HCT116 (cell line): ENCODE measurements around the gene FBLN7.

Source experiments
- CTCF ChIP-seq, 3 experiments: fragments of 200-600 bp in 1 of 3; sonication (generic) in 1 of 3; IDR thresholded peaks in 2 of 3; conservative IDR thresholded peaks in 1 of 3; 2 replicates each; pipeline ENCODE4 v1.5.1; 2012 to 2017; ENCODE audit warnings: low read depth in 2 of 3, low read length in 2 of 3, antibody characterized with exemption in 1 of 3, borderline replicate concordance in 1 of 3, control low read depth in 1 of 3, mild to moderate bottlenecking in 1 of 3, mixed read lengths in 1 of 3, mixed run types in 1 of 3, moderate library complexity in 1 of 3; ENCODE audit not compliant: insufficient read depth in 1 of 3
- JUND ChIP-seq: IDR thresholded peaks from 2 replicates; pipeline ENCODE4 v1.6.1; 2012

DNA sequence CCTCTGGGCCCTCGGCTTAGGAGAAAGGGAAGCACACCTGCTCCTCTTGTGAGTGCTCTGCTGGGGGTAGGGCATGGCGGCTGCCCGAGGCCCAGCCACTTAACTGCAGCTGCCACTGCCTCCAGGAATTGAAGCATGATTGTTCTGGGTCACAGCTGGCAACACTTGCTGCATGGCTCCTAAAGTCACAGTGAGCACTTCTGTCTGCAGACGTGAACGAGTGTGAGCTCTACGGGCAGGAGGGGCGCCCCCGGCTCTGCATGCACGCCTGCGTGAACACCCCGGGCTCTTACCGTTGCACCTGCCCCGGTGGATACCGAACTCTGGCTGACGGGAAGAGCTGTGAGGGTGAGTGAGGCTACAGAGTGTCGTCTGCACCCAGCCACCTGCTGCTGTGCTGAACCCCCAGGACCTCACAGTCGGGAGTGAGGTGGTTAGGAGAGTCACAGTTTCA, 44.4 kb downstream of the FBLN7 start:
- TF ChIP-seq CTCF (IDR thresholded peaks at IDR 0.05 in 2 of 3, conservative IDR thresholded peaks at IDR 0.05 in 1 of 3; ENCODE audit: borderline replicate concordance in 1 of 3, insufficient read depth in 1 of 3, low read depth in 2 of 3, low read length in 2 of 3) (no peak), JUND (no peak)
